GM12892 (cell line): Measurements from ENCODE around the gene OCLN. TPM values are rescaled to one million over a fixed set of nuclear protein-coding genes. Genes with fewer than 3 reads are reported as not detected.
"Not testable (repeated sequence)": the region's sequence is repeated elsewhere in the genome, so short reads cannot be mapped to it uniquely, and the experiment has no call there.

Source experiments
- DNase-seq: peaks from one replicate; pipeline ENCODE4 v3.0.0; 2011; ENCODE audit not compliant: insufficient read length
- FAIRE-seq: peaks from 2 replicates; lab custom pipeline; 2011; peaks lifted over from hg19 to GRCh38; lab: Jason Lieb, UNC
- POLR2A ChIP-seq: IDR thresholded peaks from 2 replicates; pipeline ENCODE4 v1.6.1; 2011; ENCODE audit warnings: low read depth, low read length, control low read depth
- POLR2AphosphoS5 ChIP-seq: IDR thresholded peaks from 2 replicates; pipeline ENCODE4 v1.6.1; 2011; ENCODE audit warnings: low read depth, low read length, control low read depth
- TAF1 ChIP-seq: IDR thresholded peaks from 2 replicates; pipeline ENCODE4 v1.6.1; 2011; ENCODE audit warnings: low read depth, mild to moderate bottlenecking, control low read depth, low read length, borderline replicate concordance
- polyA plus RNA-seq: library from polyadenylated mRNA; unstranded; fragments of >200 nt; gene quantifications from one replicate; pipeline ENCODE4 v1.2.1, GENCODE V29; 2012; ENCODE audit warnings: missing spikeins, inconsistent platforms; ENCODE audit not compliant: missing spikeins

OCLN gene
- polyA plus RNA-seq: 7.7 TPM

DNA sequence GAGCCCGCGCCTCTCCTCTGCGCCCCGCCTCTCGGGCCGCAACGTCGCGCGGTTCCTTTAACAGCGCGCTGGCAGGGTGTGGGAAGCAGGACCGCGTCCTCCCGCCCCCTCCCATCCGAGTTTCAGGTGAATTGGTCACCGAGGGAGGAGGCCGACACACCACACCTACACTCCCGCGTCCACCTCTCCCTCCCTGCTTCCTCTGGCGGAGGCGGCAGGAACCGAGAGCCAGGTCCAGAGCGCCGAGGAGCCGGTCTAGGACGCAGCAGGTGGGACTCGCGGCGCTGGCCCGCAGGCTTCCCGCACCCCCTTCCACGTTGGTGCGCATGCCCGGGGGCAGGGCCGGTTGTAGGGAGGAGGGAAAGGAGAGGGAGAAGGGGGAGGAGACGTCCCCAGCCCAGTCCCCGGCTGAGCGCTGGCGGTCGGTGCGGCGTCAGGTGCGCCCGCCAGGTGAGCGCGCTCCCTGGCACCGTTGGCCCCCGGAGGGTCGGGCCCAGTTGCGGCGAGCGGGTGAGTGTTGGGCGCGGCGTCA, at the start of gene OCLN:
Gene OCLN (plus strand): TSS at position 400 of the 532 bp plus-strand sequence. CDS start 11,455 bp downstream, outside the sequence.
- peak; percentile 21 for FAIRE-seq
- TF ChIP-seq POLR2AphosphoS5: no peak
- TF ChIP-seq POLR2A: peak; percentile 43; the same call in 1 of the 2 replicates
- DNase-seq: peak; percentile 66

- FAIRE-seq: no peak
- no peak for TF ChIP-seq TAF1
- no peak for TF ChIP-seq POLR2A
- TF ChIP-seq POLR2AphosphoS5: no peak
- no peak for DNase-seq
Observed at GRCh38 chr5:69444127-69444754, 48.3 kb upstream of the OCLN start.

- DNase-seq: no peak
- FAIRE-seq: no peak
- TF ChIP-seq POLR2A: no peak
- no peak for TF ChIP-seq TAF1
Observed at GRCh38 chr5:69449511-69449910, 43.1 kb upstream of the OCLN start.

GRCh38 chr5:69450116-69450515, 42.5 kb upstream of the OCLN start:
- no peak for DNase-seq
- TF ChIP-seq POLR2A (no peak), POLR2AphosphoS5 (no peak), TAF1 (no peak)
- no peak for FAIRE-seq

DNA sequence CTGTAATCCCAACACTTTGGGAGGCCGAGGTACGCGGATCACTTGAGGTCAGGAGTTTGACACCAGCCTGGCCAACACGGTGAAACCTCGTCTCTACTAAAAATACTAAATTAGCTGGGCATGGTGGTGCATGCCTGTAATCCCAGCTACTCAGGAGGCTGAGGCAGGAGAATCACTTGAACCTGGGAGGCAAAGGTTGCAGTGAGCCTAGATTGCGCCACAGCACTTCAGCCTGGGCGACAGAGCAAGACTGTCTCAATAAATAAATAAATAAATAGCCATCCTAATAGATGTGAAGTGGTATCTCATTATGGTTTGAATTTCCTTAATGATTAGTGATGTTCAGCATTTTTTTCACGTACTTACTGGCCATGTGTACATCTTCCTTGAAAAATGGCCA, 42.1 kb upstream of the OCLN start:
- not testable (repeated sequence) for FAIRE-seq, DNase-seq

GRCh38 chr5:69451941-69452647, 40.5 kb upstream of the OCLN start:
- DNase-seq (no peak), FAIRE-seq (no peak)
- no peak for TF ChIP-seq TAF1
- no peak for TF ChIP-seq POLR2AphosphoS5
- no peak for TF ChIP-seq POLR2A

- not testable (repeated sequence) for FAIRE-seq
Observed at GRCh38 chr5:69453487-69453886, 39.1 kb upstream of the OCLN start.

DNA sequence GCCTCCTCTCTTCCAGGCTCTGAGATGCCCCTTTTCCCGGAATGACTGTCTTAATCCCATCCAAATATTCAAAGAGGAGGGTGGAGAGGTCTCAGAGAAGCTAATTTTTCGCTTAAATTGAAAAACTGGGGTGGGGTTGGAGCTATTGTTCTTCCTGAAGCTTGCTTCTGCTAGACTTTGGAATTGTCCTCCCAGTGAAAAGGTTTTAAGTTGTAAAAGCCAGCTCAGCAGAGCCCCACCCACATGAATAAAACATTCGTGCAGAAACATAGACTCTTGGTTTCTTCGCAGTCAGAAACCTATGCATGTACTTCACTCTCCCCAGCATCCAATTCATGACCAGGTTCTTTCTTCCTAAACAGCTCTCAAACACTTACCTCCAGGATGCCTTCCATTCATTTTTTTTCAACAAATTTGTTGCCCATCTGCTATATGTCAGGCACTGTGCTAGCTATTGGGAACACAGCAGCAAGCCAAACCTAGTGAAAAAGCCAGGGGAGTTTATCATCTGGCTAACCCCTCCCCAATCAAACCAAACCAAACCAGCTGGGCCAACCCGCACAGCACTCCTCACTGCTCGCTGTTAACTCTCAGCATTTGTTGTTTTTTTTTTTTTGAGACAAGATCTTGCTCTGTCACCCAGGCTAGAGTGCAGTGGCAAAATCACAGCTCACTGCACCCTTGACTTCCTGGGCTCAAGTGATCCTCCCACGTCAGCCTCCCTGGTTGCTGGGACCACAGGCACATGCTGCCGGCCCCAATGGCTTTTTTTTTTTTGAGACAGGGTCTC, 37.9 kb upstream of the OCLN start:
- DNase-seq: no peak
- no peak for FAIRE-seq
- TF ChIP-seq TAF1 (no peak), POLR2AphosphoS5 (no peak), POLR2A (no peak)

More at GRCh38 chr5:69453487-69453886, 39.1 kb upstream of the OCLN start:
- not testable (repeated sequence) for DNase-seq

- DNase-seq, FAIRE-seq: not testable (repeated sequence)
Observed at GRCh38 chr5:69455428-69455988, 37.1 kb upstream of the OCLN start.

DNA sequence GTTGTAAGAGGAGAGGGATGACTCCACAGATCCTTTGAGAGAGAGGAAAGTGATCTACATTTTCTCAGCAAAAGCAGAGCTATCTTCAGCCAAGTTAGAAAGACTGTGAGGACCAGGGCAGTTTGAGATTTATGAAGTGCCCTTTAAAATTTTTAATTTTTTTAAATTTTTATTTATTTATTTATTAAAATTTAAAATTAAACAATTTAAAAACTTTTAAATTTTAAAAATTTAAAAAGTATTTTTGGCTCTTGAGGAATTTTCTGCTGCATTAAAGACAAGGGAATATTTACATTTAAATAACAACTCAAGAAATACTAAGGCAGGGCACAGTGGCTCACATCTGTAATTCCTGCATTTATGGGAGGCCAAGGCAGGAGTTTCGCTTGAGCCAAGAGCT, 30.4 kb upstream of the OCLN start:
- no peak for FAIRE-seq

DNA sequence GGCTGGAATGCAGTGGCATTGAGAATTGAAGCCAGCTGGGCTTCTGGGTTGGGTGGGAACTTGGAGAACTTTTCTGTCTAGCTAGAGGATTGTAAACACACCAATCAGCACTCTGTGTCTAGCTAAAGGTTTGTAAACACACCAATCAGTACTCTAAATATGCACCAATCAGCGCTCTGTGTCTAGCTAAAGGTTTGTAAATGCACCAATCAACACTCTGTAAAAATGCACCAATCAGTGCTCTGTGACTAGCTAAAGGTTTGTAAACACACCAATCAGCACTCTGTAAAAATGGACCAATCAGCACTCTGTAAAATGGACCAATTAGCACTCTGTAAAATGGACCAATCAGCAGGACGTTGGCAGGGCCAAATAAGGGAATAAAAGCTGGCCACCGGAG, 26.2 kb upstream of the OCLN start:
- not testable (repeated sequence) for DNase-seq, FAIRE-seq

More for the DNA sequence above, 30.4 kb upstream of the OCLN start:
- DNase-seq: no peak
- TF ChIP-seq TAF1 (no peak), POLR2A (no peak), POLR2AphosphoS5 (no peak)

GRCh38 chr5:69467442-69468225, 25.0 kb upstream of the OCLN start:
- TF ChIP-seq POLR2A: peak; percentile 21; the same call in 1 of the 2 replicates
- no peak for TF ChIP-seq TAF1
- TF ChIP-seq POLR2AphosphoS5: no peak
- peak; percentile 33 for DNase-seq
- FAIRE-seq: peak; percentile 82
